ENCODE measurements around the gene SYT11. TPM values are rescaled to one million over a fixed set of nuclear protein-coding genes. Genes with fewer than 3 reads are reported as not detected.
A peak's percentile ranks its signal among the peaks of the same experiment; 100 is the strongest.

SYT11 gene
- total and polyA plus RNA-seq, 9 of the 15 experiments (the other 6 are each of a cell fraction or from before 2014, with no cell fraction given): 0.05 to 0.18 (median 0.11) TPM

DNA sequence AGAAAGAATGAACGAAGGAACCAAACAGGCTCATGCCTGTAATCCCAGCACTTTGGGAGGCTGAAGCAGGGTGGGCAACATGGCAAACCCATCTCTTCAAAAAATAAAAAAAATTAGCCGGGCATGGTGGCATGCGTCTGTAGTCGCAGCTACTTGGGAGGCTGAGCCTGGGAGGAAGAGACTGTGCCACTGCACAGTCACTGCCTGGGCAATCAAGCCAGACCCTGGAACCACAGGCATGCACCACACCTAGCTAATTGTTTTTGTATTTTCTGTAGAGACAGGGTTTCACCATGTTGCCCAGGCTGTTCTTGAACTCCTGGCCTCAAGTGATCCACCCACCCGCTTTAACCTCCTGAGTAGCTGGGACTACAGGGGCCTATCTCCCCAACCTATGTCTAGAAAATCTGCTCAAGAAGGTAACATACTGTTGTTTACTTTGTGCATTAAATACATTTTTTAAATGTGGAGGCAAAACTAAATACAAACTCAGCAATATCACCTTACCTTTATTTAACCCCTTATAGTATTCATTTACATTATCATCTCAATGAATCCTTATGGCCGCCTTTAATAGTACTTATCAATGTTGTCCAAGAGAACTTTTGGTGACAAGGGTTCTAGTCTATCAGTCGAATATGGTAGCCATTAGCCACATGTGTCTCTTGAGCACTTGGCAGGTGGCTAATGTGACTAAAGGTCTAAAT lies 72.1 kb downstream of the SYT11 start (continued):
- TF ChIP-seq ZNF217 (CRISPR knock-in tag; IDR thresholded peaks at IDR 0.05) (no peak), MAFG (tag; conservative IDR thresholded peaks at IDR 0.05) (0 out of 2 replicates have a peak, but pooled peaks have one; percentile 14), FOXA1 (IDR thresholded peaks at IDR 0.05; ENCODE audit: borderline replicate concordance) (no peak), RBM25 (IDR thresholded peaks at IDR 0.05; ENCODE audit: low read depth, low read length, severe bottlenecking) (no peak), FOXM1 (IDR thresholded peaks at IDR 0.05; ENCODE audit: low read depth) (no peak), FOXM1 (CRISPR knock-in tag; IDR thresholded peaks at IDR 0.05; ENCODE audit: low read depth) (no peak), ZNF212 (CRISPR knock-in tag; IDR thresholded peaks at IDR 0.05) (no peak), POLR2AphosphoS5 (IDR thresholded peaks at IDR 0.05; ENCODE audit: control insufficient read depth, insufficient read depth, low read depth, low read length) (peak; percentile 43; the same call in 1 of the 2 replicates), BCOR (IDR thresholded peaks at IDR 0.05) (no peak), MYBL2 (IDR thresholded peaks at IDR 0.05; ENCODE audit: low read depth) (no peak), MYBL2 (CRISPR knock-in tag; IDR thresholded peaks at IDR 0.05; ENCODE audit: borderline replicate concordance) (no peak), SMARCC2 (IDR thresholded peaks at IDR 0.05; ENCODE audit: low read depth) (no peak), PRPF4 (IDR thresholded peaks at IDR 0.05; ENCODE audit: insufficient read depth, low read depth, low read length, poor library complexity, severe bottlenecking) (no peak), RNF2 (IDR thresholded peaks at IDR 0.05) (no peak), EHMT2 (IDR thresholded peaks at IDR 0.05) (no peak), CREB1 (IDR thresholded peaks at IDR 0.05) (no peak), CREB1 (CRISPR knock-in tag; IDR thresholded peaks at IDR 0.05) (no peak), KDM5B (IDR thresholded peaks at IDR 0.05; ENCODE audit: insufficient replicate concordance, low read depth, low read length) (peak; percentile 12)
- TF ChIP-seq, protein P1, sequence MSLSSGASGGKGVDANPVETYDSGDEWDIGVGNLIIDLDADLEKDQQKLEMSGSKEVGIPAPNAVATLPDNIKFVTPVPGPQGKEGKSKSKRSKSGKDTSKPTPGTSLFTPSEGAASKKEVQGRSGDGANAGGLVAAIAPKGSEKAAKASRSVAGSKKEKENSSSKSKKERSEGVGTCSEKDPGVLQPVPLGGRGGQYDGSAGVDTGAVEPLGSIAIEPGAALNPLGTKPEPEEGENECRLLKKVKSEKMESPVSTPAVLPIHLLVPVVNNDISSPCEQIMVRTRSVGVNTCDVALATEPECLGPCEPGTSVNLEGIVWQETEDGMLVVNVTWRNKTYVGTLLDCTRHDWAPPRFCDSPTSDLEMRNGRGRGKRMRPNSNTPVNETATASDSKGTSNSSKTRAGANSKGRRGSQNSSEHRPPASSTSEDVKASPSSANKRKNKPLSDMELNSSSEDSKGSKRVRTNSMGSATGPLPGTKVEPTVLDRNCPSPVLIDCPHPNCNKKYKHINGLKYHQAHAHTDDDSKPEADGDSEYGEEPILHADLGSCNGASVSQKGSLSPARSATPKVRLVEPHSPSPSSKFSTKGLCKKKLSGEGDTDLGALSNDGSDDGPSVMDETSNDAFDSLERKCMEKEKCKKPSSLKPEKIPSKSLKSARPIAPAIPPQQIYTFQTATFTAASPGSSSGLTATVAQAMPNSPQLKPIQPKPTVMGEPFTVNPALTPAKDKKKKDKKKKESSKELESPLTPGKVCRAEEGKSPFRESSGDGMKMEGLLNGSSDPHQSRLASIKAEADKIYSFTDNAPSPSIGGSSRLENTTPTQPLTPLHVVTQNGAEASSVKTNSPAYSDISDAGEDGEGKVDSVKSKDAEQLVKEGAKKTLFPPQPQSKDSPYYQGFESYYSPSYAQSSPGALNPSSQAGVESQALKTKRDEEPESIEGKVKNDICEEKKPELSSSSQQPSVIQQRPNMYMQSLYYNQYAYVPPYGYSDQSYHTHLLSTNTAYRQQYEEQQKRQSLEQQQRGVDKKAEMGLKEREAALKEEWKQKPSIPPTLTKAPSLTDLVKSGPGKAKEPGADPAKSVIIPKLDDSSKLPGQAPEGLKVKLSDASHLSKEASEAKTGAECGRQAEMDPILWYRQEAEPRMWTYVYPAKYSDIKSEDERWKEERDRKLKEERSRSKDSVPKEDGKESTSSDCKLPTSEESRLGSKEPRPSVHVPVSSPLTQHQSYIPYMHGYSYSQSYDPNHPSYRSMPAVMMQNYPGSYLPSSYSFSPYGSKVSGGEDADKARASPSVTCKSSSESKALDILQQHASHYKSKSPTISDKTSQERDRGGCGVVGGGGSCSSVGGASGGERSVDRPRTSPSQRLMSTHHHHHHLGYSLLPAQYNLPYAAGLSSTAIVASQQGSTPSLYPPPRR (CRISPR knock-in tag; IDR thresholded peaks at IDR 0.05; ENCODE audit: borderline replicate concordance): no peak
- TF ChIP-seq, protein P2, sequence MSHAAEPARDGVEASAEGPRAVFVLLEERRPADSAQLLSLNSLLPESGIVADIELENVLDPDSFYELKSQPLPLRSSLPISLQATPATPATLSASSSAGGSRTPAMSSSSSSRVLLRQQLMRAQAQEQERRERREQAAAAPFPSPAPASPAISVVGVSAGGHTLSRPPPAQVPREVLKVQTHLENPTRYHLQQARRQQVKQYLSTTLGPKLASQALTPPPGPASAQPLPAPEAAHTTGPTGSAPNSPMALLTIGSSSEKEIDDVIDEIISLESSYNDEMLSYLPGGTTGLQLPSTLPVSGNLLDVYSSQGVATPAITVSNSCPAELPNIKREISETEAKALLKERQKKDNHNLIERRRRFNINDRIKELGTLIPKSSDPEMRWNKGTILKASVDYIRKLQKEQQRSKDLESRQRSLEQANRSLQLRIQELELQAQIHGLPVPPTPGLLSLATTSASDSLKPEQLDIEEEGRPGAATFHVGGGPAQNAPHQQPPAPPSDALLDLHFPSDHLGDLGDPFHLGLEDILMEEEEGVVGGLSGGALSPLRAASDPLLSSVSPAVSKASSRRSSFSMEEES (CRISPR knock-in tag; IDR thresholded peaks at IDR 0.05): no peak
- TF ChIP-seq, protein P3, sequence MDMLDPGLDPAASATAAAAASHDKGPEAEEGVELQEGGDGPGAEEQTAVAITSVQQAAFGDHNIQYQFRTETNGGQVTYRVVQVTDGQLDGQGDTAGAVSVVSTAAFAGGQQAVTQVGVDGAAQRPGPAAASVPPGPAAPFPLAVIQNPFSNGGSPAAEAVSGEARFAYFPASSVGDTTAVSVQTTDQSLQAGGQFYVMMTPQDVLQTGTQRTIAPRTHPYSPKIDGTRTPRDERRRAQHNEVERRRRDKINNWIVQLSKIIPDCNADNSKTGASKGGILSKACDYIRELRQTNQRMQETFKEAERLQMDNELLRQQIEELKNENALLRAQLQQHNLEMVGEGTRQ (CRISPR knock-in tag; IDR thresholded peaks at IDR 0.05): no peak
